C4-2B (cell line): Measurements from ENCODE around the gene JAML.
A peak's percentile ranks its signal among the peaks of the same experiment; 100 is the strongest.

ENCODE experiments used
- CTCF ChIP-seq: fragments of 450-650 bp; conservative IDR thresholded peaks from 2 replicates; pipeline ENCODE4 v1.5.1; 2017; ENCODE audit warnings: mild to moderate bottlenecking
- ZFX ChIP-seq: fragments of 450-650 bp; IDR thresholded peaks from 2 replicates; pipeline ENCODE4 v1.6.1; 2017

DNA sequence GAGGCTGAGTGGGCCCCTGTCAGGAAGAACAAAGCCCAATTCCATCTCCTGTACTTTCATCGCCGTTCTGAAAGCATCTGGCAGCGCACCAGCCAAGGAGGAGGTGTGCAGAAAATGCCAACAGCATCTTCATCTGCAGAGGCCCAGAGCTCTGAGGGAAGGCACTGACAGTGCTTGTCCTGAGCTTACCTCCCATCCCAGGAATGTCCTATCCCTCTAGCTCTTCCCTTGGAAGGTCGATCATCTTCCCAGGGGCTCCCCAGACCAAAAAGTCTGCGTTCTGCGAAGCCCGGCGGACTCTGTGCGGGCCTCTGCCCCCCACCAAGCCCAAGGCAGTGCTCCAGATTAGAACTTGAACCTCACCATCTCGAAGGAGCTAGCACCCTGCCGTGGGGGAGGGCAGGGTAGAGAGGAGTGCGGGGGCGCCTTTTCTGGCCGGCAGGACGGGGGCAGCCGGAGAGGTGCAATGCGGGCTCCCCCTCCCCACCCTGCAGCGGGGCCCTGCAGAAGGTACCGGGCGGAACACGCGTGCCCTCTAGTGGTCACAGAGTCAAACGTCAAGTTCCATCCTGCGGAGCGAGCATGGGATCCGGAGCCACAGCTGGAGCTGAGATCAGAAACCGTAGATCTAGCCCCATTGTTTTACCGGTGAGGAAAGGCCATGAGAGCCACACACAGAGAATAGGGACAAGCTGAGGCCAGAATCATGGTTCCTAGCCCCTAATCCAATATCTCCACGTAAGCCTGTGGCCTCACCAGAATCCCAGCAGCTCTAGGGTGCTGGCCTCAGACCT is 53.3 kb downstream of the JAML start:
- TF ChIP-seq CTCF (peak; percentile 96), ZFX (no peak)
